ENCODE measurements around the gene CPLX3.
A peak's percentile ranks its signal among the peaks of the same experiment; 100 is the strongest.

The CPLX3 gene

GRCh38 chr15:74802862-74803447 lies 23.5 kb upstream of the CPLX3 start:
- DNase-seq (ENCODE audit: low spot score), result no peak

- no peak for DNase-seq (ENCODE audit: low spot score)
Measured at GRCh38 chr15:74804935-74805334, 21.5 kb upstream of the CPLX3 start.

GRCh38 chr15:74807282-74807681 lies 19.1 kb upstream of the CPLX3 start:
- DNase-seq (ENCODE audit: low spot score), result no peak

- DNase-seq (ENCODE audit: low spot score), result peak; percentile 85
Measured at GRCh38 chr15:74808078-74808839, 18.2 kb upstream of the CPLX3 start.

GRCh38 chr15:74808840-74809229 lies 17.6 kb upstream of the CPLX3 start:
- DNase-seq (ENCODE audit: low spot score), result no peak

- DNase-seq (ENCODE audit: low spot score), result no peak
Measured at GRCh38 chr15:74809242-74809641, 17.2 kb upstream of the CPLX3 start.

- DNase-seq (ENCODE audit: low spot score), result no peak
Measured at GRCh38 chr15:74809956-74810355, 16.5 kb upstream of the CPLX3 start.

GRCh38 chr15:74812533-74812932 lies 13.9 kb upstream of the CPLX3 start, which contains the start of gene LMAN1L:
LMAN1L (plus strand) TSS chr15:74812835; CDS start chr15:74812855, 20 bp downstream.
- peak; percentile 83 for DNase-seq (ENCODE audit: low spot score)

GRCh38 chr15:74815121-74815934 lies 11.1 kb upstream of the CPLX3 start:
- peak; percentile 87 for DNase-seq (ENCODE audit: low spot score)

- no peak for DNase-seq (ENCODE audit: low spot score)
Measured at GRCh38 chr15:74815961-74816360, 10.5 kb upstream of the CPLX3 start.

- DNase-seq (ENCODE audit: low spot score), result no peak
Measured at GRCh38 chr15:74816624-74817369, 9.6 kb upstream of the CPLX3 start.

- DNase-seq (ENCODE audit: low spot score), result peak; percentile 57
Measured at GRCh38 chr15:74817370-74817737, 9.1 kb upstream of the CPLX3 start.

GRCh38 chr15:74820056-74820455 lies 6.4 kb upstream of the CPLX3 start:
- no peak for DNase-seq (ENCODE audit: low spot score)

- DNase-seq (ENCODE audit: low spot score), result peak; percentile 65
Measured at GRCh38 chr15:74821091-74821789, 5.2 kb upstream of the CPLX3 start.

- DNase-seq (ENCODE audit: low spot score), result no peak
Measured at GRCh38 chr15:74821790-74822158, 4.7 kb upstream of the CPLX3 start.

GRCh38 chr15:74822233-74822632 lies 4.2 kb upstream of the CPLX3 start:
- DNase-seq (ENCODE audit: low spot score), result no peak

- DNase-seq (ENCODE audit: low spot score), result no peak
Measured at GRCh38 chr15:74823324-74823723, 3.1 kb upstream of the CPLX3 start.

GRCh38 chr15:74824976-74825375 lies 1.5 kb upstream of the CPLX3 start:
- DNase-seq (ENCODE audit: low spot score), result no peak

GRCh38 chr15:74825866-74826265 lies 561 bp upstream of the CPLX3 start:
- DNase-seq (ENCODE audit: low spot score), result no peak

- DNase-seq (ENCODE audit: low spot score), result no peak
Measured at GRCh38 chr15:74826921-74827320, 494 bp downstream of the CPLX3 start.

- no peak for DNase-seq (ENCODE audit: low spot score)
Measured at GRCh38 chr15:74827614-74828013, 1.2 kb downstream of the CPLX3 start.

GRCh38 chr15:74828835-74829234 lies 2.4 kb downstream of the CPLX3 start:
- no peak for DNase-seq (ENCODE audit: low spot score)
